Astrocyte (in vitro differentiated cells and primary cell): ENCODE results near the gene GTF3C1.

Source experiments
- CTCF ChIP-seq: IDR thresholded peaks from 2 replicates; pipeline ENCODE4 v1.5.1; 2011; ENCODE audit warnings: low read depth, mild to moderate bottlenecking, inconsistent platforms, low read length, moderate library complexity; ENCODE audit not compliant: insufficient read depth
- EZH2 ChIP-seq: IDR thresholded peaks from 2 replicates; pipeline ENCODE4 v1.6.1; 2012; ENCODE audit warnings: mild to moderate bottlenecking, low read length, inconsistent platforms; ENCODE audit not compliant: insufficient read depth

- TF ChIP-seq CTCF (no peak), EZH2 (no peak)
Measured at GRCh38 chr16:27465483-27465879, 84.2 kb downstream of the GTF3C1 start.
